Right lobe of liver (tissue), 6 donors: ENCODE data around the gene ZNF532. TPM values are rescaled to one million over a fixed set of nuclear protein-coding genes. Genes with fewer than 3 reads are reported as not detected.

ENCODE experiments used
- ATAC-seq, 4 donors: fragments of 200-7000 bp; cut with Tn5 transposase; one replicate each; pipeline ENCODE4 v1.9.1; 2020; ENCODE audit warnings: mild to moderate bottlenecking in 4 of 4, moderate library complexity in 4 of 4
- DNase-seq, 3 donors: peaks; one replicate each; pipeline ENCODE4 v3.0.0-alpha.2; 2020
- H3K27ac ChIP-seq, 3 donors: fragments of 200-600 bp; one replicate each; pipeline ENCODE4 v1.8.0; 2022
- H3K27me3 ChIP-seq, 2 donors: fragments of 200-600 bp; one replicate each; pipeline ENCODE4 v1.8.0; 2022
- H3K36me3 ChIP-seq, 4 donors: fragments of 200-600 bp; sonication (generic) in 1 of 4; one replicate each; pipeline versions ENCODE4 v1.5.1 to v1.8.0; 2017 to 2022; ENCODE audit warnings: control low read depth in 1 of 4
- H3K4me1 ChIP-seq, 4 donors: fragments of 200-600 bp; sonication (generic) in 1 of 4; one replicate each; pipeline versions ENCODE4 v1.5.1 to v1.8.0; 2017 to 2022; ENCODE audit warnings: control low read depth in 1 of 4
- H3K4me3 ChIP-seq, 3 donors: fragments of 200-600 bp; one replicate each; pipeline ENCODE4 v1.8.0; 2022
- H3K9me3 ChIP-seq, 4 donors: fragments of 200-600 bp; sonication (generic) in 1 of 4; one replicate each; pipeline versions ENCODE4 v1.5.1 to v1.8.0; 2017 to 2022; ENCODE audit warnings: control low read depth in 1 of 4
- POLR2A ChIP-seq: fragments of 450-650 bp; IDR thresholded peaks from one replicate; pipeline ENCODE4 v1.6.1; 2017; ENCODE audit warnings: antibody characterized with exemption, mild to moderate bottlenecking
- WGBS: methylation state at CpG from one replicate; pipeline ENCODE4 v1.1.6; 2018; ENCODE audit warnings: low coverage, low lambda C conversion rate; ENCODE audit not compliant: insufficient coverage; ENCODE audit errors: missing lambda C conversion rate; 5-methylcytosine and 5-hydroxymethylcytosine counted together
- intact Hi-C, 2 donors: fragments of 100-400 bp; cut with DNase I; formaldehyde crosslinking; loops; one replicate each; pipeline versions ENCODE4 v1.11.2 to v1.14.1; 2022
- total RNA-seq, 6 experiments: library from RNA; depleted of rRNA in 2 of 6; stranded (reverse); fragments of >200 nt in 2 of 6; fragmentation: NEBNext Ultra II Directional in 3 of 6; extraction: Animal tissue kit (Norgen Biotek cat#: 25700) in 3 of 6; gene quantifications; one replicate each; pipeline versions ENCODE4 v1.1.0 to v1.2.4, GENCODE V29; 2016 to 2023
- TF ChIP-seq, protein P1 (sequence below), 4 donors: fragments of 200-600 bp in 3 of 4; fragments of 450-650 bp in 1 of 4; IDR thresholded peaks; one replicate each; pipeline versions ENCODE4 v1.5.1 to v1.8.0; 2016 to 2022; ENCODE audit warnings: antibody characterized with exemption in 4 of 4, mild to moderate bottlenecking in 2 of 4
- donor health status: DM: no; HTN: yes; CAD: no.
- donor health status: DM: no; HTN: no; CAD: no.
- donor health status: DM: no; HTN: no; CAD: no.
- donor health status: DM: no; HTN: yes; CAD: no.
- donor health status: DM: no; HTN: yes; CAD: no.

ZNF532 gene
- total RNA-seq, 6 experiments from 2014 or later, result 2.0 to 6.4 (median 3.2) TPM

DNA sequence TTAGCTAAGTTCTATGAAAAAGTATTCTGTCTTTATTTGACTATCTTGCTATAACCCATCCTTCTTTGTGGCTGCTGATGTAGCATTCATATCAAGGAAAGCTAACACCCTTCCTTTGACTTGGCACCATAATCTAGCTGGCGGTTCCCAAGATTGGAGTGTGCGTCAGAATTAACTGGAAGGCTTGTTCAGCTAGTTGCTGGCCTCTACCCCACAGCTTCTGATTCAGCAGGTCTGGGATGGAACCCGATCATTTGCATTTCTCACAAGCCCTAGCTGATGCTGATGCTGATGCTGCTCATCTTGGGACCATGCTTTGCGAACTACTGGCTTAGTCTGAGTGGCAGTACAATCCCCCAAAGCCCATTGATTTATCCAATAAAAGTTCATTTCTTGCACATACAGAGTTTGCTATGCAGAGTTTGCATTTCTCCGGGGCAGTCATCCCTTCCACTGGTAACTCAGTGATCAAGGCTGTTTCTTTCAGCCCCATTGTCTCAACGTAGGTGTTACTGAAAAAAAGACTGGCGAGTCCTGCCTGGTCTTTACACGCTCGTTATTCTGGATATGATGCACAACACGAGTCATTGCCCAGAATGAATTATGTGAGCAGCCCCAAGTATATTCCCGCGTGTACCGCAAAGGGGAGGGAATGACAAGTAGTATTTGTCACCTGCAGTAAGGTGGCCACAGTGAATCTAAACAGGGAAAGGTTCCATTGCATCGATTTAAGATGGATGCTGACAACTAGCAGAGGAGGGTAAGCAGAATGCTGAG, 96.5 kb downstream of the ZNF532 start:
- Histone ChIP-seq H3K36me3 (no peaks in the 10 kb centered on the region), H3K27me3 (no peaks in the 10 kb centered on the region), H3K4me3 (no peak overlapping the region), H3K9me3 (no peaks in the 10 kb centered on the region), H3K4me1 (no peaks in the 10 kb centered on the region), H3K27ac (no peak overlapping the region)
- ATAC-seq, result no peak
- intact Hi-C loops, result no loop called here
- no peak for DNase-seq
- no peak for TF ChIP-seq POLR2A
- TF ChIP-seq, protein P1, sequence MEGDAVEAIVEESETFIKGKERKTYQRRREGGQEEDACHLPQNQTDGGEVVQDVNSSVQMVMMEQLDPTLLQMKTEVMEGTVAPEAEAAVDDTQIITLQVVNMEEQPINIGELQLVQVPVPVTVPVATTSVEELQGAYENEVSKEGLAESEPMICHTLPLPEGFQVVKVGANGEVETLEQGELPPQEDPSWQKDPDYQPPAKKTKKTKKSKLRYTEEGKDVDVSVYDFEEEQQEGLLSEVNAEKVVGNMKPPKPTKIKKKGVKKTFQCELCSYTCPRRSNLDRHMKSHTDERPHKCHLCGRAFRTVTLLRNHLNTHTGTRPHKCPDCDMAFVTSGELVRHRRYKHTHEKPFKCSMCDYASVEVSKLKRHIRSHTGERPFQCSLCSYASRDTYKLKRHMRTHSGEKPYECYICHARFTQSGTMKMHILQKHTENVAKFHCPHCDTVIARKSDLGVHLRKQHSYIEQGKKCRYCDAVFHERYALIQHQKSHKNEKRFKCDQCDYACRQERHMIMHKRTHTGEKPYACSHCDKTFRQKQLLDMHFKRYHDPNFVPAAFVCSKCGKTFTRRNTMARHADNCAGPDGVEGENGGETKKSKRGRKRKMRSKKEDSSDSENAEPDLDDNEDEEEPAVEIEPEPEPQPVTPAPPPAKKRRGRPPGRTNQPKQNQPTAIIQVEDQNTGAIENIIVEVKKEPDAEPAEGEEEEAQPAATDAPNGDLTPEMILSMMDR (IDR thresholded peaks at IDR 0.05), result no peak
- WGBS, result 81% methylated on average over 13 of the region's 14 CpGs

DNA sequence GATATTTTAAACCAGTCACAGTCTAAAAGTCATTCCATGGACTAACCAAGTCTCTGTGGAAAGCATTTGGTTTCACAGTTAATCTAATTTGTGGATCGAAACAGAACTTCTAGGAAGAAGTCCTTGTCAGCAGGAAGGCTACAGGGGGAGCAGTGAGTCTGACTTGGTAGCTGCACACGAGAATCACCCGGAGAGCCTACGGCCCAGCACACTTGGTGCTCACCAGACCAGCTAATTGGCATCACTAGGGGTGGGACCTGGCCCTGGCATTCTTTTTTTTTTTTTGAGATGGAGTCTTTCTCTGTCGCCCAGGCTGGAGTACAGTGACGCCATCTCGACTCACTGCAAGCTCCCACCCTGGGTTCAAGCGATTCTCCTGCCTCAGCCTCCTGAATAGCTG, 97.7 kb downstream of the ZNF532 start:
- WGBS, result 91% methylated on average over 7 of the region's 8 CpGs
- intact Hi-C loops, result no loop called here
- Histone ChIP-seq H3K27ac (no peak overlapping the region), H3K9me3 (no peaks in the 10 kb centered on the region), H3K27me3 (no peaks in the 10 kb centered on the region), H3K36me3 (no peaks in the 10 kb centered on the region), H3K4me1 (no peaks in the 10 kb centered on the region), H3K4me3 (no peak overlapping the region)
- no peak for ATAC-seq
- TF ChIP-seq POLR2A, result no peak
- TF ChIP-seq, protein P1 (IDR thresholded peaks at IDR 0.05), result no peak
- DNase-seq, result no peak

DNA sequence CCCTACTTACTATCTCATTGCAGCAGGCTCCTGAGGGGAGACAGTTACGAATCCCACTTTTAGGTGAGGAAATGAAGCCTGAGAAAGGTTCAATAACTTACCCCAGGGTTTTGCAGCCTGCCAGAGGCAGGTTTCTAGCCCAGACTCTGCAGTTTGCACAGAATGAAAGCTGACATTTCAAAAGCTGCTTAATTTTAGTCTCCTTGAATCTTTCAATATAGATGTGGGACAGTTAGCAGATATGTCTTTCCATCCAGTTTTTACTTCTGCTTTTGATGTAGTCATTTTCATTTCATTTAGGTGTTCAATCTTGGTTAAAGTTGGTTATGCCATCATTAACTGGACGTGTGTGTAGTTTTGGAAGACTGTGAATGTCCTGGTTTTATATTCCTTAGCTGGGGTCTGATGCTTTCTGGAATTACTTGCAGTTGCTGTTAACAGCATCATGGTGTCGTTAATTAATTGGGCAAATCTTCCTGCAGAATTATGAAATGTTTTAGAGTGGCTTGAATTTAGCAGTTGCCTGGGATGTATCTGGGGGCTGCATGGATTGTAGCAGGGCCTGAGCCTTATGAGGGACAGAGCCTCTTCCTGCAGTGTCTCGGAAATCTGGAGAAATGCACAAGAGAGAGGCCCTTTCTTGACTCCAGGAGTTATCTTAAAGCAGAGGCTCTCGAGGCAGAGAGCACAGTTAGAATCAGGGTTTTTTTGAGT, 100.8 kb downstream of the ZNF532 start:
- H3K36me3 ChIP-seq, result no peaks in the 10 kb centered on the region
- H3K27ac ChIP-seq, result peak overlapping the region in 1 of 3 donors; percentile 14
- H3K4me3 ChIP-seq, result no peak overlapping the region
- H3K9me3 ChIP-seq, result no peaks in the 10 kb centered on the region
- TF ChIP-seq, protein P1 (IDR thresholded peaks at IDR 0.05), result no peak
- no peak for TF ChIP-seq POLR2A
- no peaks in the 10 kb centered on the region for H3K4me1 ChIP-seq
- intact Hi-C loops, result no loop called here
- 48% methylated on average over 5 of the region's 5 CpGs for WGBS
- no peak for DNase-seq
- no peak for ATAC-seq
- H3K27me3 ChIP-seq, result no peaks in the 10 kb centered on the region

DNA sequence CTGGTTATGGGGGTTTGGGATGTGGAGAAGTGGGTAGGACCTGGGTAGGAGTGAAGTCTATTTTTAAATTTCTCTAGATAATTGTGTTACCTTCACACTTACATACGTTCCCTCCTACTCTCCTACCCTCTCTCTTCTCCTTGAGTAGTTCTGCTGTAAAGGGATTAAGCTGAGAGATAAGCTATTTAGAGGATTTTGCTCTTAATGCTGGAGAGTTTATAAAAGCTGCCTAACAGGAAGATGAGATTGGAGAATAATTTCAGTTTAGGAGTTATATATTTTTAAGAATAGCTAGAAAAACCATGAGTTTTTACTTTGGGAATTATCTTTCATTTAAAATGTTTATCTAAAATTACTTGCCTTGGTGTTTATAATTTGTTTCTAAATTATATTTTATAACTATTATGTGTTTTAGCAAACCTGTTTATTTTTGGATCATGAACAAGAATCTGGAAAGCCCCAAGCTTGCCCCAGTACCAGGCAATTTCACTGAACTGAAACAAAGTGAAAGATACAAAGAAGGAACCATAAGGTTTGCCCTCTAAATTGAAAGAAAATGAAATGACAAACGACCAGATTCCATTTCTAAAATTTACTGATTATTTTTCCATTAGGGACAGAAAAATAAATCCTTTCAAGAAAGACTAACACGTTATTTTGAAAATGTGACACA, 101.5 kb downstream of the ZNF532 start:
- TF ChIP-seq POLR2A, result no peak
- TF ChIP-seq, protein P1 (IDR thresholded peaks at IDR 0.05), result no peak
- WGBS, result 42% methylated on average over 3 of the region's 3 CpGs
- intact Hi-C loops, result no loop called here
- DNase-seq (no peak), ATAC-seq (no peak)
- Histone ChIP-seq H3K27ac (peak overlapping the region in 1 of 3 donors; percentile 14), H3K4me3 (no peak overlapping the region), H3K4me1 (no peaks in the 10 kb centered on the region), H3K9me3 (no peaks in the 10 kb centered on the region), H3K27me3 (no peaks in the 10 kb centered on the region), H3K36me3 (no peaks in the 10 kb centered on the region)
